HEK293 (cell line): ENCODE results near the gene MNT.

Experiments used
- CTCF ChIA-PET: fragments of 350-600 bp; formaldehyde crosslinking; extraction: SDS; loops from one replicate; lab custom pipeline; 2021; ENCODE audit warnings: antibody characterized with exemption; lab: Yijun Ruan, JAX
- POLR2A ChIA-PET: fragments of 300-600 bp; formaldehyde crosslinking; extraction: SDS; loops from one replicate; lab custom pipeline; 2020; ENCODE audit warnings: antibody characterized with exemption, inconsistent platforms; lab: Yijun Ruan, JAX
- H3K27ac ChIP-seq: fragments of 200-500 bp; sonication (Bioruptor generic); 2 replicates; pipeline ENCODE4 v1.5.1; 2014; ENCODE audit warnings: low read depth, low read length, control low read depth, inconsistent platforms; ENCODE audit errors: extremely low read depth
- H3K36me3 ChIP-seq, 2 experiments: fragments of 200-500 bp in 1 of 2; sonication (Bioruptor generic) in 1 of 2; 1 replicate in 1 of 2; 2 replicates in 1 of 2; pipeline ENCODE4 v1.5.1; 2014 to 2017; ENCODE audit warnings: inconsistent platforms in 2 of 2, low read length in 2 of 2; ENCODE audit not compliant: control insufficient read depth in 2 of 2, insufficient read depth in 1 of 2
- H3K4me1 ChIP-seq: fragments of 200-500 bp; sonication (Bioruptor generic); 2 replicates; pipeline ENCODE4 v1.5.1; 2014; ENCODE audit warnings: mild to moderate bottlenecking, low read length, inconsistent platforms; ENCODE audit not compliant: control insufficient read depth, insufficient read depth
- H3K4me3 ChIP-seq: 2 replicates; pipeline ENCODE4 v1.5.1; 2011; ENCODE audit warnings: low read depth, mild to moderate bottlenecking, control low read depth, low read length, moderate library complexity
- H3K9me3 ChIP-seq: fragments of 200-500 bp; sonication (Bioruptor generic); 2 replicates; pipeline ENCODE4 v1.5.1; 2014; ENCODE audit warnings: low read depth, low read length, inconsistent platforms; ENCODE audit not compliant: control insufficient read depth, insufficient read depth
- ATF2 ChIP-seq: fragments of 450-650 bp; formaldehyde crosslinking; IDR thresholded peaks from 2 replicates; pipeline ENCODE4 v1.5.1; 2016; ENCODE audit warnings: missing biosample characterization, missing genetic modification characterization, low read depth
- EGR2 ChIP-seq: fragments of 450-650 bp; formaldehyde crosslinking; IDR thresholded peaks from 2 replicates; pipeline ENCODE4 v1.5.1; 2016; ENCODE audit warnings: low read depth, missing biosample characterization, missing genetic modification characterization
- KLF1 ChIP-seq: fragments of 450-650 bp; formaldehyde crosslinking; IDR thresholded peaks from 2 replicates; pipeline ENCODE4 v1.5.1; 2016; ENCODE audit warnings: missing biosample characterization, missing genetic modification characterization
- KLF17 ChIP-seq: fragments of 450-650 bp; formaldehyde crosslinking; IDR thresholded peaks from 2 replicates; pipeline ENCODE4 v1.5.1; 2016; ENCODE audit warnings: missing biosample characterization, missing genetic modification characterization
- SP7 ChIP-seq: fragments of 450-650 bp; formaldehyde crosslinking; IDR thresholded peaks from 2 replicates; pipeline ENCODE4 v1.5.1; 2016; ENCODE audit warnings: missing biosample characterization, missing genetic modification characterization
- ZIC2 ChIP-seq: fragments of 450-650 bp; formaldehyde crosslinking; IDR thresholded peaks from 2 replicates; pipeline ENCODE4 v1.5.1; 2016; ENCODE audit warnings: missing biosample characterization, missing genetic modification characterization
- ZNF169 ChIP-seq: fragments of 450-650 bp; formaldehyde crosslinking; IDR thresholded peaks from 2 replicates; pipeline ENCODE4 v1.5.1; 2016; ENCODE audit warnings: missing biosample characterization, missing genetic modification characterization
- ZNF335 ChIP-seq: fragments of 450-650 bp; formaldehyde crosslinking; conservative IDR thresholded peaks from 2 replicates; pipeline ENCODE4 v1.5.1; 2016; ENCODE audit warnings: missing biosample characterization, missing genetic modification characterization
- ZNF362 ChIP-seq: fragments of 450-650 bp; formaldehyde crosslinking; IDR thresholded peaks from 2 replicates; pipeline ENCODE4 v1.5.1; 2016; ENCODE audit warnings: missing biosample characterization, missing genetic modification characterization
- ZNF398 ChIP-seq: fragments of 450-650 bp; formaldehyde crosslinking; IDR thresholded peaks from 2 replicates; pipeline ENCODE4 v1.5.1; 2017; ENCODE audit warnings: missing biosample characterization, missing genetic modification characterization
- TF ChIP-seq, protein P1 (sequence below): fragments of 450-650 bp; formaldehyde crosslinking; IDR thresholded peaks from 2 replicates; pipeline ENCODE4 v1.5.1; 2016; ENCODE audit warnings: missing biosample characterization, missing genetic modification characterization

MNT gene

GRCh38 chr17:2406903-2407790, 6.3 kb upstream of the MNT start:
- 0 out of 2 replicates have a peak, but pooled peaks cover 4% of the 10 kb centered on the region for H3K4me1 ChIP-seq
- ChIA-PET CTCF (interaction anchor here (0.5 to 11.4 kb wide), 5 partner anchors 10 to 162 kb away, joined by 3 to 116 read pairs (median 5); no protein-coding TSS in a partner anchor), POLR2A (interaction anchor here (0.7 to 1.7 kb wide), 3 partner anchors 14 to 370 kb away, joined by 3 to 7 read pairs (median 7); no protein-coding TSS in a partner anchor)
- peaks cover 4 to 8% of the 10 kb centered on the region in 2 experiments; a peak in 2 of 3 replicates for H3K36me3 ChIP-seq
- TF ChIP-seq EGR2 (tag by site-specific recombination), result peak; percentile 28; the same call in 1 of the 2 replicates
- TF ChIP-seq ZNF398 (tag by site-specific recombination), result no peak
- peak; percentile 80 for TF ChIP-seq KLF1
- 0 out of 2 replicates have a peak, but pooled peaks have one; percentile 23 for TF ChIP-seq SP7 (tag by site-specific recombination)
- TF ChIP-seq ZIC2 (tag by site-specific recombination), result 0 out of 2 replicates have a peak, but pooled peaks have one; percentile 27
- TF ChIP-seq ZNF169 (tag by site-specific recombination), result no peak
- TF ChIP-seq KLF17 (tag by site-specific recombination), result peak; percentile 12; the same call in 1 of the 2 replicates
- TF ChIP-seq, protein P1, sequence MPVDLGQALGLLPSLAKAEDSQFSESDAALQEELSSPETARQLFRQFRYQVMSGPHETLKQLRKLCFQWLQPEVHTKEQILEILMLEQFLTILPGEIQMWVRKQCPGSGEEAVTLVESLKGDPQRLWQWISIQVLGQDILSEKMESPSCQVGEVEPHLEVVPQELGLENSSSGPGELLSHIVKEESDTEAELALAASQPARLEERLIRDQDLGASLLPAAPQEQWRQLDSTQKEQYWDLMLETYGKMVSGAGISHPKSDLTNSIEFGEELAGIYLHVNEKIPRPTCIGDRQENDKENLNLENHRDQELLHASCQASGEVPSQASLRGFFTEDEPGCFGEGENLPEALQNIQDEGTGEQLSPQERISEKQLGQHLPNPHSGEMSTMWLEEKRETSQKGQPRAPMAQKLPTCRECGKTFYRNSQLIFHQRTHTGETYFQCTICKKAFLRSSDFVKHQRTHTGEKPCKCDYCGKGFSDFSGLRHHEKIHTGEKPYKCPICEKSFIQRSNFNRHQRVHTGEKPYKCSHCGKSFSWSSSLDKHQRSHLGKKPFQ (tag by site-specific recombination), result 0 out of 2 replicates have a peak, but pooled peaks have one; percentile 34
- H3K4me3 ChIP-seq, result no peak overlapping the region
- H3K9me3 ChIP-seq, result no peaks in the 10 kb centered on the region
- H3K27ac ChIP-seq, result no peak overlapping the region

DNA sequence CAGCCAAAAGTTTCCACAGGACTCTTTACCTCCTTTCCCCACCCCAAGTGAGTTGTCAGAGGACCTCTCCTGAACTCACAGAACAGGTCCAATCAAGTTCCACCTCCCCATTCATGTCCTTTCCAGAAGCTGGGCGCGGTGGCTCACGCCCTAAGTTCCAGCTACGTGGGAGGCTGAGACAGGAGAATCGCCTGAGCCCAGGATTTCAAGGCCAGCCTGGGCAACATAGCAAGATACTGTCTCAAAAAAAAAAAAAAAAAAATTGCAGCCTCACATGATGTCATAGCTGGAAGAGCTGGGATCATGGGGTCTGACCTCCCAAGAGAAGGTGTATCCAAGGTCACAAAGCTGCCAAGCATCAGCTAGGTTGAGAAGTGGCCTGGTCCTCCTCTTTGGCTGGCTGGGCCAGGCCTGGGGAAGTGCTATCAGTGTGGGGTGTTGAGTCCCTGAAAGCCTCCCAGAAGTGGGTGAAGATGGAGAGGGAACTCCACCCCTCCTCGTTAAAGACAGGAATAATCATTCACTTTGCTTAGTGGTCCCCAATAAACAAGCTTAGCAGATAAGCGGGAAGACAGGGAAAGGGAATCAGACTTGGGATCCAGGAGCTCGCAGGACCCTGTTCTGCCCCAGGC, 5.5 kb upstream of the MNT start:
- no peaks in the 10 kb centered on the region for H3K9me3 ChIP-seq
- TF ChIP-seq ATF2 (tag by site-specific recombination), result peak; percentile 32; the same call in 1 of the 2 replicates
- 0 out of 2 replicates have a peak, but pooled peaks have one; percentile 47 for TF ChIP-seq ZNF362 (tag by site-specific recombination)
- no peak for TF ChIP-seq ZNF335 (tag by site-specific recombination)
- TF ChIP-seq, all 188 proteins: peak for 2
- 0 out of 2 replicates have a peak, but pooled peaks cover 4% of the 10 kb centered on the region for H3K4me1 ChIP-seq
- H3K36me3 ChIP-seq, result peaks cover 4 to 8% of the 10 kb centered on the region in 2 experiments; a peak in 2 of 3 replicates
- POLR2A ChIA-PET, result interaction anchor here (0.7 to 1.7 kb wide), 3 partner anchors 14 to 371 kb away, joined by 3 to 7 read pairs (median 7); no protein-coding TSS in a partner anchor
- H3K4me3 ChIP-seq, result no peak overlapping the region
- CTCF ChIA-PET, result interaction anchor here (0.5 to 11.4 kb wide), 6 partner anchors 11 to 248 kb away, joined by 3 to 116 read pairs (median 4); no protein-coding TSS in a partner anchor
- H3K27ac ChIP-seq, result no peak overlapping the region
